ENCODE measurements around the gene NPAS1. TPM values are rescaled to one million over a fixed set of nuclear protein-coding genes. Genes with fewer than 3 reads are reported as not detected.

NPAS1 gene
- total RNA-seq, 1 experiment from 2014 or later, result 1.4 TPM

DNA sequence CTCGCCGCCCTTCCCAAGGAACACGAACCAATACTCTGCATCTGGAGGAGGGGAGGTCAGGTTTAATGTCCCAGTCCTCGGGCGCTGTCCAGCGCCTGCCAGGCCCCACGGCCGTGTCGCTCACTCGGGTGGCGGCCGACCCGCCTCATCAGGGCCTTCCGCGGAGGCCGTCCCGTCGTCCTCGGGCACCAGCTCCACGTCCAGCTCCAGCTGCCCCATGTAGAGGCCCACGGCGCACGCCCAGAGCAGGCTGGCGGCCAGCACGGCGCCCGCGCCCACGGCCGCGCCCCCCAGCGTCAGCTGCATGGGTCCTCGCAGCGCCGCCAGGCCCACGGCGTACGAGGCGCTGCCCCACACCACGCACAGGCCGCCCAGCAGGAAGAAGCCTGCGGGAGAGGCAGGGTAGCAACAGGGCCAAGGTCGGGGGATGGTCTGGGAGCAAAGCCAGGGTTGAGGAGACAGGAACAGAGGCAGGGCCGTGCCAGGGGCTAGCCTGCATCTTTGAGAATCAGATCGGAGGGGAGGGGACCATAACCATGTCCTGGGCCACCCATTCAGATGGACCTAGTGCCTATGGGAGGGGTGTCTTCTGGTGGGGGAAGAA, 26.3 kb downstream of the NPAS1 start:
- H3K27ac ChIP-seq, result no peak overlapping the region
- H3K4me1 ChIP-seq (replicated peaks; ENCODE audit: insufficient read depth), result peaks cover 15% of the 10 kb centered on the region
- H3K36me3 ChIP-seq (ENCODE audit: low read depth), result no peaks in the 10 kb centered on the region
- H3F3A ChIP-seq (ENCODE audit: insufficient read depth, low read depth), result peaks cover 6% of the 10 kb centered on the region; the same call in 1 of the 2 replicates
- H3K4me2 ChIP-seq, result no peak overlapping the region
- H3K4me3 ChIP-seq, result no peak overlapping the region
- no peaks in the 10 kb centered on the region for H3K27me3 ChIP-seq (ENCODE audit: insufficient read depth, low read depth)
- no peak for TF ChIP-seq EZH2 (IDR thresholded peaks at IDR 0.05; ENCODE audit: low read depth)
- TF ChIP-seq, protein P1, sequence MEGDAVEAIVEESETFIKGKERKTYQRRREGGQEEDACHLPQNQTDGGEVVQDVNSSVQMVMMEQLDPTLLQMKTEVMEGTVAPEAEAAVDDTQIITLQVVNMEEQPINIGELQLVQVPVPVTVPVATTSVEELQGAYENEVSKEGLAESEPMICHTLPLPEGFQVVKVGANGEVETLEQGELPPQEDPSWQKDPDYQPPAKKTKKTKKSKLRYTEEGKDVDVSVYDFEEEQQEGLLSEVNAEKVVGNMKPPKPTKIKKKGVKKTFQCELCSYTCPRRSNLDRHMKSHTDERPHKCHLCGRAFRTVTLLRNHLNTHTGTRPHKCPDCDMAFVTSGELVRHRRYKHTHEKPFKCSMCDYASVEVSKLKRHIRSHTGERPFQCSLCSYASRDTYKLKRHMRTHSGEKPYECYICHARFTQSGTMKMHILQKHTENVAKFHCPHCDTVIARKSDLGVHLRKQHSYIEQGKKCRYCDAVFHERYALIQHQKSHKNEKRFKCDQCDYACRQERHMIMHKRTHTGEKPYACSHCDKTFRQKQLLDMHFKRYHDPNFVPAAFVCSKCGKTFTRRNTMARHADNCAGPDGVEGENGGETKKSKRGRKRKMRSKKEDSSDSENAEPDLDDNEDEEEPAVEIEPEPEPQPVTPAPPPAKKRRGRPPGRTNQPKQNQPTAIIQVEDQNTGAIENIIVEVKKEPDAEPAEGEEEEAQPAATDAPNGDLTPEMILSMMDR (conservative IDR thresholded peaks at IDR 0.05), result no peak
- POLR2A ChIA-PET (ENCODE audit: unreplicated experiment), result no interaction called here
- H3K9me3 ChIP-seq (ENCODE audit: insufficient read depth, low read depth), result no peaks in the 10 kb centered on the region
- no peaks in the 10 kb centered on the region for H3K9me2 ChIP-seq (ENCODE audit: insufficient read depth)
- BruUV-seq (replicated peaks), result no TSS peak
- no peak for DNase-seq
- intact Hi-C loops (cut with micrococcal nuclease; ENCODE audit: unreplicated experiment), result no loop called here
- no peak overlapping the region for H2AFZ ChIP-seq
- H4K20me1 ChIP-seq (ENCODE audit: insufficient read depth), result no peaks in the 10 kb centered on the region
- peaks cover 7% of the 10 kb centered on the region for H3K79me2 ChIP-seq (ENCODE audit: low read depth)
- CTCF ChIA-PET, result no interaction called here

DNA sequence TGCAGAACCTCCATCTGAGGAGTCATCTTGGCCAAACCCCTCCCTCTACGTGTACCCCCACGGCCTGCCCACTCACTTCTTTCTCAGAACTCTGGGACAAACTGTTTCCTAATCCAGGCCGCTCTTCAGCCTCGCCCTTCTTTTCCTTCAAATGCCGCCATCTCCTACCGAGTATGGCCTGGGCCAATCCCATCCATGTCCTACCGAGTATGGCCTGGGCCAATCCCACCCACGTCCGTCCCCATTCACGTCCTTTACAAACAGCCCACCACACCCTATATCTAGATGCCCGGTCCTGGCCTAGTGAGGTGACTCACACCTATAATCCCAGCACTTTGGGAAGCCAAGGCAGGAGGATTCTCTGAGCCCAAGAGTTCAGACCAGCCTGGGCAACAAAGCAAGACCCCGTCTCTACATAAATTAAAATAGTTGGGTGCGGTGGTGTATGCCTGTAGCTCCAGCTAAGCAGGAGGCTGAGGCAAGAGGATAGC, 27.7 kb downstream of the NPAS1 start:
- no TSS peak for BruUV-seq (replicated peaks)
- POLR2A ChIA-PET (ENCODE audit: unreplicated experiment), result interaction anchor here (0.7 kb wide), 1 partner anchor 251 kb away, joined by 5 read pairs; no protein-coding TSS in a partner anchor
- H2AFZ ChIP-seq, result peak overlapping the region; percentile 93

DNA sequence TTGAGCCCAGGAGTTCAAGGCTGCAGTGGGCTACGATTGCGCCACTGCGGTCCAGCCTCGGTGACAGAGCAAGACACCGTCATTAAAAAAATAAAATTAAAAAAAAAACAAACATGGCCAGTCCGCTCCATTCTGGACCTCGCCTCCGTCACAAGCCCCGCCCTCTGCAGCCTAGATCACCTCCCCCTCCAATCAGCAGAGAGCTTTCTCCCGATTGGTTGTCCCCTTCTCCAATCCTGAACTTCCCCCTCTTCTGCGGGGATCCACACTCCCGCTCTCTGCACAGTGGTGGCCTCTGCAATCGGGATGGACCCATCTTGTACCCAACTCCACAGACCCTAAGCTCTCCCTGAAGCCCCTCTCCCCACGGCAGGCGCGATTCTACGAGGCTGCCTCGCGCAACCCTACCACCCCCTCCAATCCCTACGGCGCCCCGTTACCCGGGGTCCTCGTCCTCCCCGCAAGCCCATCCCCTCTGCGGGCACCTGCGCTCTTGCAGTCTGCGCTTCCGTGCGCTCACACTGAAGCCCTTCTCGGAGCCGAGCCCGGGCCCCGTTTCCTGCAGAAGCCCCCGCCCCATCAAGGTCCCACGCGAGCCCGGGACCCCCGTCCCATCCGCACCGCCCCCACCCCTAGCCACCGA, 28.2 kb downstream of the NPAS1 start:
- Histone ChIP-seq H3K36me3 (ENCODE audit: low read depth) (no peaks in the 10 kb centered on the region), H3K4me1 (replicated peaks; ENCODE audit: insufficient read depth) (peaks cover 15% of the 10 kb centered on the region), H3K79me2 (ENCODE audit: low read depth) (peaks cover 7% of the 10 kb centered on the region), H3K4me2 (peak overlapping the region; percentile 88), H3K27me3 (ENCODE audit: insufficient read depth, low read depth) (no peaks in the 10 kb centered on the region), H4K20me1 (ENCODE audit: insufficient read depth) (no peaks in the 10 kb centered on the region), H3K9me2 (ENCODE audit: insufficient read depth) (no peaks in the 10 kb centered on the region), H3F3A (ENCODE audit: insufficient read depth, low read depth) (peaks cover 6% of the 10 kb centered on the region; the same call in 1 of the 2 replicates), H2AFZ (peak overlapping the region; percentile 93), H3K4me3 (peak overlapping the region; percentile 76), H3K27ac (no peak overlapping the region), H3K9me3 (ENCODE audit: insufficient read depth, low read depth) (no peaks in the 10 kb centered on the region)
- no peak for TF ChIP-seq EZH2 (IDR thresholded peaks at IDR 0.05; ENCODE audit: low read depth)
- TF ChIP-seq, protein P1 (conservative IDR thresholded peaks at IDR 0.05), result no peak
- peak; percentile 83 to 84 for DNase-seq
- POLR2A ChIA-PET (ENCODE audit: unreplicated experiment), result interaction anchor here (0.7 kb wide), 2 partner anchors 226 to 252 kb away, joined by 3 to 5 read pairs; no protein-coding TSS in a partner anchor
- BruUV-seq (replicated peaks), result no TSS peak
- intact Hi-C loops (cut with micrococcal nuclease; ENCODE audit: unreplicated experiment), result no loop called here
- CTCF ChIA-PET, result interaction anchor here (1.0 to 1.2 kb wide), 2 partner anchors 11 to 13 kb away, joined by 5 to 6 read pairs; no protein-coding TSS in a partner anchor

More for the DNA sequence above, 27.7 kb downstream of the NPAS1 start:
- H3K27me3 ChIP-seq (ENCODE audit: insufficient read depth, low read depth), result no peaks in the 10 kb centered on the region
- no peak for TF ChIP-seq EZH2 (IDR thresholded peaks at IDR 0.05; ENCODE audit: low read depth)
- TF ChIP-seq, protein P1 (conservative IDR thresholded peaks at IDR 0.05), result no peak
- no peak overlapping the region for H3K27ac ChIP-seq
- peak overlapping the region; percentile 88 for H3K4me2 ChIP-seq
- H3K4me1 ChIP-seq (replicated peaks; ENCODE audit: insufficient read depth), result peaks cover 15% of the 10 kb centered on the region
- intact Hi-C loops (cut with micrococcal nuclease; ENCODE audit: unreplicated experiment), result no loop called here
- H3K79me2 ChIP-seq (ENCODE audit: low read depth), result peaks cover 7% of the 10 kb centered on the region
- CTCF ChIA-PET, result interaction anchor here (1.0 to 1.2 kb wide), 2 partner anchors 11 to 12 kb away, joined by 5 to 6 read pairs; no protein-coding TSS in a partner anchor
- no peak for DNase-seq
- H3K4me3 ChIP-seq, result peak overlapping the region; percentile 76
- H3K9me3 ChIP-seq (ENCODE audit: insufficient read depth, low read depth), result no peaks in the 10 kb centered on the region
- H3K9me2 ChIP-seq (ENCODE audit: insufficient read depth), result no peaks in the 10 kb centered on the region
- no peaks in the 10 kb centered on the region for H4K20me1 ChIP-seq (ENCODE audit: insufficient read depth)
- peaks cover 6% of the 10 kb centered on the region; the same call in 1 of the 2 replicates for H3F3A ChIP-seq (ENCODE audit: insufficient read depth, low read depth)
- no peaks in the 10 kb centered on the region for H3K36me3 ChIP-seq (ENCODE audit: low read depth)

Measured in PC-9 (cell line).